GM18526 (cell line): ENCODE data around the gene SUGT1.

Experiments
- POLR2A ChIP-seq: IDR thresholded peaks from 3 replicates; pipeline ENCODE4 v1.6.1; 2011; ENCODE audit not compliant: insufficient read length; ENCODE audit errors: extremely low read depth

SUGT1 gene

GRCh38 chr13:52652196-52652979 is at the start of gene SUGT1:
Gene SUGT1 (plus strand): TSS chr13:52652836. CDS start chr13:52652921, 85 bp downstream.
- peak; percentile 85 for TF ChIP-seq POLR2A

GRCh38 chr13:52615134-52615801 is 37.4 kb upstream of the SUGT1 start:
- TF ChIP-seq POLR2A = no peak

GRCh38 chr13:52615812-52616211 is 36.8 kb upstream of the SUGT1 start:
- no peak for TF ChIP-seq POLR2A

- peak; percentile 78 for TF ChIP-seq POLR2A
Observed at GRCh38 chr13:52617070-52618060, 35.3 kb upstream of the SUGT1 start.

GRCh38 chr13:52638666-52639328 is 13.8 kb upstream of the SUGT1 start:
- no peak for TF ChIP-seq POLR2A

- TF ChIP-seq POLR2A = no peak
Observed at GRCh38 chr13:52642131-52642530, 10.5 kb upstream of the SUGT1 start, which contains the start of gene HNRNPA1L2. Gene HNRNPA1L2 (plus strand): TSS chr13:52642431. CDS start chr13:52642493, 62 bp downstream.

- no peak for TF ChIP-seq POLR2A
Observed at GRCh38 chr13:52644108-52644507, 8.5 kb upstream of the SUGT1 start.

GRCh38 chr13:52646967-52647366 is 5.7 kb upstream of the SUGT1 start:
- no peak for TF ChIP-seq POLR2A

GRCh38 chr13:52650731-52651130 is 1.9 kb upstream of the SUGT1 start:
- no peak for TF ChIP-seq POLR2A

GRCh38 chr13:52651897-52652195 is 790 bp upstream of the SUGT1 start:
- TF ChIP-seq POLR2A = no peak

- TF ChIP-seq POLR2A = no peak
Observed at GRCh38 chr13:52652980-52653303, 306 bp downstream of the SUGT1 start.

GRCh38 chr13:52659340-52659739 is 6.7 kb downstream of the SUGT1 start:
- TF ChIP-seq POLR2A = no peak

- no peak for TF ChIP-seq POLR2A
Observed at GRCh38 chr13:52664272-52664671, 11.6 kb downstream of the SUGT1 start.

- no peak for TF ChIP-seq POLR2A
Observed at GRCh38 chr13:52665325-52665724, 12.7 kb downstream of the SUGT1 start.

GRCh38 chr13:52669677-52670076 is 17.0 kb downstream of the SUGT1 start:
- no peak for TF ChIP-seq POLR2A
